ENCODE results near the gene ENPP4.
"Not testable (repeated sequence)": the region's sequence is repeated elsewhere in the genome, so short reads cannot be mapped to it uniquely, and the experiment has no call there.

The ENPP4 gene

GRCh38 chr6:46129629-46130511 is at the start of gene ENPP4:
ENPP4 (plus strand) TSS chr6:46129989; CDS start chr6:46139584, 9,595 bp downstream.
- peak; percentile 66 for DNase-seq

GRCh38 chr6:46080111-46080510 is 49.7 kb upstream of the ENPP4 start:
- DNase-seq: no peak

DNA sequence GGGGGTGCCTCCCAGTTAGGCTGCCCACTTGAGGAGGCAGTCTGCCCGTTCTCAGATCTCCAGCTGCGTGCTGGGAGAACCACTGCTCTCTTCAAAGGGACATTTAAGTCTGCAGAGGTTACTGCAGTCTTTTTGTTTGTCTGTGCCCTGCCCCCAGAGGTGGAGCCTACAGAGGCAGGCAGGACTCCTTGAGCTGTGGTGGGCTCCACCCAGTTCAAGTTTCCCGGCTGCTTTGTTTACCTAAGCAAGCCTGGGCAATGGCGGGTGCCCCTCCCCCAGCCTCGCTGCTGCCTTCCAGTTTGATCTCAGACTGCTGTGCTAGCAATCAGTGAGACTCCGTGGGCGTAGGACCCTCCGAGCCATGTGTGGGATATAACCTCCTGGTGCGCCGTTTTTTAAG is 44.1 kb upstream of the ENPP4 start:
- DNase-seq: not testable (repeated sequence)

GRCh38 chr6:46090115-46091079 is 39.4 kb upstream of the ENPP4 start:
- DNase-seq: peak; percentile 44

- DNase-seq: no peak
Observed at GRCh38 chr6:46091080-46091478, 38.7 kb upstream of the ENPP4 start.

DNA sequence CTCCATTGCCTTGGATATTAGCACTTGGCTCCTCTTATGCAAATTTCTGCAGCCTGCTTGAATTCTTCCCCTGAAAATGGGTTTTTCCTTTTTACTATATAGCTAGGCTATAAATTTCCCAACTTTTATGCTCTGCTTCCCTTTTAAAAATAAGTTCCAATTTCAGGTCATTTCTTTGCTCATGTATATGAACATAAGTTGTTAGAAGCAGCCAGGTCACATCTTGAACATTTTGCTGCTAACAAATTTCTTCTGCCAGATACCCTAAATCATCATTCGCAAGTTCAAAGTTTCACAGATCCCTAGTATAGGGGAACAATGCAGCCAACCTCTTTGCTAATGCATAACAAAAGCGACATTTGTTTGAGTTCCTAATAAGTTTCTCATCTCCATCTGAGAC is 34.5 kb upstream of the ENPP4 start:
- no peak for DNase-seq

- DNase-seq: no peak
Observed at GRCh38 chr6:46097366-46097765, 32.4 kb upstream of the ENPP4 start.

GRCh38 chr6:46098678-46099077 is 31.1 kb upstream of the ENPP4 start:
- DNase-seq: no peak

DNA sequence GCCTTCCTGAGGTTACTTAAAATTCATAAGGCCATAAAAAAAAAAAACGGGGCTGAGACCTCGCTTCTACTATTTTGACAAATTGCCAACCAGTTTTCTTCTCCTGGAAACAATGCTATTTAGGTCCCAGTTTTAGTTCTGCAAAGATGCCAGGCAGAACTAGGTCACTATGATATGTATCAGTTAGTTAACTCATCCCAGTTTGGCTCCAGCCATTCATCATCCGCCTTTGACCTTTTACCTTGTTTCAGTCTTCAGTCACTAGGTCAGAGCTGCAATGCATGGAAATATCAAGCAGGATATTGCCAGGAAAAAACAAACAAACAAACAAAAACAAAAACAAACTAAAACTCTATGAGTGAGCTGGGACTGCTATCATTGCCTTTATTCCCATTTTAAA is 29.8 kb upstream of the ENPP4 start:
- no peak for DNase-seq

DNA sequence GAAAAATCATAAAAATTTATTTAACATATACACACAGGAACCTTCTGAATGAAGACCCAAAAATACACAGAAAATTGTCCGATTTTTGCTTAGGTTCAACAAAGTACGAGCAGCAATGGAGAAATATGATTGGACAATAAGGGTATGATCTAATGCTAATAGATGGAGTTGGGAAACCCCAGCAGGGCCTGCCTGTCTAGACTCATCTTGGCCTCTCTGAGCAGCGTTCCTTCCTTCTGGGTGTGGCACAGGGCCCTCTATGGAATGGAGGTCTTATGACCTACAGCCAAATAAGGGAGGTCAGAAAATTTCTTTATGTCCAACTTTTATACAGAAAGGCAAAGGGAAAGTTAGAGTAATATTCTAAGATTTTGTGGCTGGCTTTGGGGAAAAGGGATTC is 27.7 kb upstream of the ENPP4 start:
- DNase-seq: no peak

- no peak for DNase-seq
Observed at GRCh38 chr6:46103441-46104115, 26.2 kb upstream of the ENPP4 start.

DNA sequence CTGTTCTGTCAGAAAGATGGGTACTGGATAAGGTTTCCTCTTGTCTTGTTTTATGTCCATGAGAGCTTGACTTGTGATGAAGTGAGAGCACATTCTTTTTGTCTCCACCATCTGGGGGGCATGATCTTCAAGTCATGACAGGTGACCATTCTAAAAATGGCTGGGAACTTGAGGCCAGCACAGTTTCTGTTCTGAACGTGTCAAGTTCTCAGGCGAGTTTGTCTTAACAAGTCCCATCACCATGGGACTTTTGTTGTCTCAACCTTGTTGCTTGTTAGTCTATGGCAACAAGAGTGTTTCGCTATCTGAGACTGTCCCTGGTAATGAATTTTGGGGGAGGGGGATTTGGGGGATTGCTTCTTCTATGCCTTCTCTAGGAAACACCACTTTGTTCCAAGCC is 25.6 kb upstream of the ENPP4 start:
- DNase-seq: no peak

GRCh38 chr6:46105568-46105967 is 24.2 kb upstream of the ENPP4 start:
- DNase-seq: no peak

DNA sequence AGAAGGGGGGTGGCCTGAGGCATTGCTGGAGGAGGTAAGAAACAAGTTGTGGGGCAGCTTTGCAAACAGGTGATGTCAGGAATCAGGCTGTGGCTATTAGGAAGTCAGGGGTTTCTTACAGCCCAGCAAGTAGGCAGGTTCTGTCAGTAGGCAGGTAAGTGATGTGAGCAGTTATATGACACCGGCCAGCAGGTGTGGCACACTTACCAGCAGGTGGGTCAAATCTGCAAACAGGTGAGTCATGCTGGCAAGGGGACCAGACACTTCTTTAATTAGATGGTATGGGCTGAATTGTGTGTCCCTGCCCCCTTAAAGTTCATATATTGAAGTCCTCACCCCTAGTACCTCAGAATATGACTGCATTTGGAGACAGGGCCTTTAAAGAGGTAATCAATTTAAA is 16.4 kb upstream of the ENPP4 start:
- DNase-seq: no peak

GRCh38 chr6:46115634-46116033 is 14.2 kb upstream of the ENPP4 start:
- DNase-seq: no peak

- no peak for DNase-seq
Observed at GRCh38 chr6:46116289-46116688, 13.5 kb upstream of the ENPP4 start.

- DNase-seq: no peak
Observed at GRCh38 chr6:46118157-46118556, 11.6 kb upstream of the ENPP4 start.

DNA sequence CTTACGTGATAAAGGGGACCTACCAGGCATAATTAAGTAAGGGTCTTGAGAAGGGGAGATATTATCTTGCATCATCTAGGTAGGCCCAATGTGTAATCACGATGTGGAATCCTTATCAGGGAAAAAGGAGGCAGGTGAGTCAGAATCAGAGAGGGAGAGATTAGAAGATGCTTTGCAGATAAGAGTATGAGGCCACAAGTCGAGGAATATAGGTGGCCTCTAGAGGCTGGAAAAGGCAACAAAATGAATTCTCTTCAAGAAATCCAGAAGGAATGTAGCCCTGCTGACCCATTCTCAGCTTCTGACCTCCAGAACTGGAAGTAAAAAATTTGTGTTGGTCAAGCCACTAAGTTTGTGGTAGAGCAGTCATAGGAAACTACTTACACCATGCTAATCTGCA is 11.0 kb upstream of the ENPP4 start:
- no peak for DNase-seq

DNA sequence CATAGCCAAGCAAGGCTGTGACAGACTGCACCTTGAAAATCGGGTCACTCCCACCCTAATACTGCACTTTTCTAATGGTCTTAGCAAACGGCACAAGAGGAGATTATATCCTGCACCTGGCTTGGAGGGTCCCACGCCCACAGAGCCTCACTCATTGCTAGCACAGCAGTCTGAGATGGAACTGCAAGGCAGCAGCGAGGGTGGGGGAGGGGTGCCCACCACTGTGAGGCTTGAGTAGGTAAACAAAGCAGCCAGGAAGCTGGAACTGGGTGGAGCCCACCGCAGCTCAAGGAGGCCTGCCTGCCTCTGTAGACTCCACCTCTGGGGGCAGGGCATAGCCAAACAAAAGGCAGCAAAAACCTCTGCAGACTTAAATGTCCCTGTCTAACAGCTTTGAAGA is 10.1 kb upstream of the ENPP4 start:
- not testable (repeated sequence) for DNase-seq

- DNase-seq: no peak
Observed at GRCh38 chr6:46128476-46128875, 1.3 kb upstream of the ENPP4 start.

DNA sequence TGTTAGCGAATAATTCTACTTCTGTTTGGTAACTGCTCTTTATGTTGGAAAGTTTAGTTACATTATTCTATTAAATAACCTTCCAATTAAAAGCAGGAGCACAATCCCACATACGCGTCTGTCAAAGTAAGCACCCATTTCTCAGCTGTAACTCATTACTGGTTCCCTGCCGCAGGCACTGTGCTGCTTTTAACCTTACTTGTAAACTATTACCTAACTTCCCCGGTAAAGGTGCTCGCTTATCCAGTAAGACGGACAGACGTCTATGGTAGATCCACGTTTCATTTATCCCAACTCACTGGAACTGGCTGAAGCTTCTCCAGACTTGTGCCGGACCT is 529 bp upstream of the ENPP4 start:
- no peak for DNase-seq

GRCh38 chr6:46130666-46131065 is 877 bp downstream of the ENPP4 start:
- DNase-seq: no peak

- DNase-seq: not testable (repeated sequence)
Observed at GRCh38 chr6:46131291-46131690, 1.5 kb downstream of the ENPP4 start.

All from EL (cell line).